Activated effector memory CD4-positive, alpha-beta T cell treated with Interleukin-2 at 50 U/mL for 16 hours (primary cell): ENCODE results near the gene KRT83.
"Not testable (repeated sequence)": the region's sequence is repeated elsewhere in the genome, so short reads cannot be mapped to it uniquely, and the experiment has no call there.

ENCODE experiments used
- DNase-seq: peaks from one replicate; pipeline ENCODE4 v3.0.0-alpha.2; 2020

KRT83 gene

GRCh38 chr12:52352951-52353350 is 31.8 kb upstream of the KRT83 start:
- DNase-seq: no peak

- peak; percentile 57 for DNase-seq
Observed at GRCh38 chr12:52351196-52352059, 30.2 kb upstream of the KRT83 start.

GRCh38 chr12:52350786-52351185 is 29.6 kb upstream of the KRT83 start:
- no peak for DNase-seq

- DNase-seq: no peak
Observed at GRCh38 chr12:52350021-52350620, 28.9 kb upstream of the KRT83 start.

- DNase-seq: no peak
Observed at GRCh38 chr12:52349196-52349595, 28.0 kb upstream of the KRT83 start.

GRCh38 chr12:52347551-52348510 is 26.6 kb upstream of the KRT83 start:
- no peak for DNase-seq

- DNase-seq: no peak
Observed at GRCh38 chr12:52347016-52347415, 25.8 kb upstream of the KRT83 start.

- no peak for DNase-seq
Observed at GRCh38 chr12:52346593-52346992, 25.4 kb upstream of the KRT83 start.

GRCh38 chr12:52345041-52345440 is 23.8 kb upstream of the KRT83 start:
- DNase-seq: not testable (repeated sequence)

- DNase-seq: no peak
Observed at GRCh38 chr12:52344111-52344510, 22.9 kb upstream of the KRT83 start.

GRCh38 chr12:52343550-52343949 is 22.4 kb upstream of the KRT83 start:
- no peak for DNase-seq

GRCh38 chr12:52342781-52343490 is 21.7 kb upstream of the KRT83 start:
- no peak for DNase-seq

GRCh38 chr12:52341066-52341580 is 19.9 kb upstream of the KRT83 start:
- DNase-seq: no peak

GRCh38 chr12:52338241-52338960 is 17.2 kb upstream of the KRT83 start:
- DNase-seq: no peak

- no peak for DNase-seq
Observed at GRCh38 chr12:52337054-52337453, 15.9 kb upstream of the KRT83 start.

GRCh38 chr12:52336641-52337040 is 15.4 kb upstream of the KRT83 start:
- DNase-seq: no peak

- DNase-seq: no peak
Observed at GRCh38 chr12:52335598-52336262, 14.5 kb upstream of the KRT83 start.

GRCh38 chr12:52334185-52334584 is 13.0 kb upstream of the KRT83 start:
- no peak for DNase-seq

- DNase-seq: no peak
Observed at GRCh38 chr12:52333321-52333720, 12.1 kb upstream of the KRT83 start.

GRCh38 chr12:52332381-52332780 is 11.2 kb upstream of the KRT83 start:
- DNase-seq: no peak

- no peak for DNase-seq
Observed at GRCh38 chr12:52331833-52332232, 10.6 kb upstream of the KRT83 start.
